NCI-H345 treated with DMSO at 0.1 percent for 48 hours (cell line): ENCODE measurements around the gene GUCY1B1.

ENCODE experiments used
- DNase-seq: peaks from one replicate; lab custom pipeline; 2025; ENCODE audit not compliant: unreplicated experiment; lab: John Stamatoyannopoulos, UW

The GUCY1B1 gene

DNA sequence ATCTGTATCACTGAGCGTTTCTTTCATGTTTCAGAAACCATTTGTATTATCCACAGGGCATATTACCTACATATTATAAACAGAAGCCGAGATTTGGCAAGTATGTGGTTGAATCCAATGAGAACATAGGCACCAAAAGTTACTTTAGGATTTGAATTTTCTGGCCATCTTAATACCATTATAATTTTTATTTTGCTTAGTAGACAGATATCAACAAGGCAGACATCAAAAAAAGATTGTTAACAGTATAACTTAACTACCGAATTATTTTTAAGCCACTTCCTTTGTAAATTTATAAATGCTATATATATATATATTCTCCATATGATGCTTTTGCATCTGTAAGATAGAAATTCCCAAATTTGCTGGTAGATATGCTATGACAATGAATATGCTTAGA, 2.2 kb downstream of the GUCY1B1 start:
- no peak for DNase-seq

GRCh38 chr4:155761916-155762315, 3.1 kb downstream of the GUCY1B1 start:
- DNase-seq, result no peak

GRCh38 chr4:155762334-155762733, 3.5 kb downstream of the GUCY1B1 start:
- DNase-seq, result no peak

GRCh38 chr4:155763551-155763950, 4.7 kb downstream of the GUCY1B1 start:
- no peak for DNase-seq

DNA sequence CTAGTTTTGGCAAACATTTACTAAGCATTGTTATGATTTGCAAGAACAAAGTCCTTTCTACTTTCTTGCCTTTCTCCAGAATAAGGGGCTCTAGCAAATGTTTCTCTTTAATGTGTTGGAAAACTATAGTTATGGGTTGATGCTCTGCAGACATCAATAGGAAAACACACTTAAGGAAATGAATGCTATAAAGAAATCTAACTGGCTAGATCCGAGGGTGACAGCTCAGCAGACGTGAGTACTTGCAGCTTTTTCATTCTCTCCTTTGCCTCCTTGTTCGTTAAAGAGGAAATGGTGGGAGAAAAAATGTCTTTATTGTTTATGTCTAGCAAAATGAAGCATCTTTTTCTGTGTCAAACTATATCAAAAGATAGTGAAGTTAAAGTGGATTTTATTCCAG, 6.3 kb downstream of the GUCY1B1 start:
- no peak for DNase-seq

DNA sequence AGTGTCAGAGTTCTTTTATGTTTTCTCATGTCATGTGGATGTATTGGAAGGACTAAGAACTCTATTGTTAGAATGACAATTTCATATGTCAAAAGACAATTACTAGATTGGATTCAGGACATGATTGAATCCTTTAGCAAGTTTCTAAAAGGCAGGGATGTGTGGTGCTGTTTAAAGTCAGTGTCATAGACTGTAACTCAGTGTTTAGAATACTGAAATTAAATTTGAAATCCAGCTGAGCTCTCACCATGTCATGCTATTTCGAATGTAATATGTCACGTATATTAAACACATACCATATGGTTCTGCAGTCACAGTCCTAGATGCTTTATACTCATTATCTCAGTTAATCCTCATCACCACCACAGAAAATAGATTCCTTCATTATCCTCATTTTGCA, 7.8 kb downstream of the GUCY1B1 start:
- no peak for DNase-seq

DNA sequence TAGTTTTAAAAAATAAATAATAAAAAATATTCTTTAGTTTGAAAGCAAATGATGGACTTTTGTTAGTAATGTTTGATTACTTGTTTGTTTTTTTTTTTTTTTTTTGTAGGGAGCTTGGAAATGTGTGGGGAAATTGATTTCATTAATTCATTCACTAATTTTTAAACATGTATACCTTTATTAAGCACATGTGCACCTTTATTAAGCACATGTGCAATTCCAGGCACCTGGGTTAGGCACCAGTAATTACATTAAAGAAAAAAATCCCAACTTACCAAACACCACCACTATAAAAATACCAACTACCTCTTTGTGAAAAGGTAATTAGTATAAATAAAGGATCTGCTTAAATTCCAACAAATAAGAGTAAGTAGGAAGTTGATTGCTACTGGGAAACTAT, 9.5 kb downstream of the GUCY1B1 start:
- no peak for DNase-seq

DNA sequence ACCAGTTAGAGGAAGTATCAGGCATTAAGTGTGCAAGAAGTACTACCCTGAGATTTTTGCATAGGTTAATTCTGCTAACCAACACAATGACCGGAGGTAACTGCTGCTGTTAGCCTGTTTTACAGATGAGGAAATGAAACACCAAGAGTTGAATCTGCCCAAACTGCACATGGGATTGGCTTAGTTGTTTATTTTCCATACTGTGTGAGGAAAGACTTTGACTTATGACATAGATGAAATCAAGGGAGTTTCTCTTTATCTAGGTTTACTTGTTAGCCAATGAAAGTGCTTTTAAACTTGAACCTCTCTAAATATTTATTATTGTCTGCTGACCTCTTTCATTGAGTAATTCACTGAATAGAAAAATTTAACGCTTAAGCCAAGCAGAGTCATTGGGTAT, 10.3 kb downstream of the GUCY1B1 start:
- DNase-seq, result no peak

DNA sequence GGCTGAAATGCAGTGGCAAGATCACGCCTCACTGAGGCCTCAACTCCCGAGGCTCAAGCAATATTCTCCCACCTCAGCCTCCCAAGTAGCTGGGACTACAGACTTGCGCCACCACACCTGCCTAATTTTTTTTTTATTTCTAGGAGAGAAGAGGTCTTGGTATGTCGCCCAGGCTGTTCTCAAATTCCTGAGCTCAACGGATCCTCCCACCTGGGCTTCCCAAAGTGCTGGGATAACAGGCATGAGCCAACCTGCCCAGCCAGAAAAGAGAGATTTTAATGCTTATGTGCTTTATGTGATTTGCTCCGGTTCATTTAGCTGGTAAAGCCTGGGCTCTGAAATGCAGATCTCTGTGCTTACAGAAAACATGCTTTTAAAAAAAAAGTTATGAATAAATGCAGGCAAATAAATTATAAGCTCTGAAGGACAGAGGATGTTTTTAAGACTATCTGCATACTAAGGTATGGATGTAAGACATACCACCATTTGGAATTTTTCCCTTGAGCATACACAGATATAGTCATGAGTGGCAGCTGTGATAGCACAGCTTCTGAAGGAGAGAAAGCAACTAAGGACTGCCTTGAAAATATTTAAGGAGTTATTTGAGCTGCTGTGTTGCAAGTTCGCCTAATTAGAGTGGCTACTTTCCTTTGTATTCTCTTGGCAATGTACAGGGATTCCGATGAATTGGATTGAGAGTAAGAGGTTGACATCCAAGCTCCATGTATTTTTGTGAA, 13.8 kb downstream of the GUCY1B1 start:
- no peak for DNase-seq

DNA sequence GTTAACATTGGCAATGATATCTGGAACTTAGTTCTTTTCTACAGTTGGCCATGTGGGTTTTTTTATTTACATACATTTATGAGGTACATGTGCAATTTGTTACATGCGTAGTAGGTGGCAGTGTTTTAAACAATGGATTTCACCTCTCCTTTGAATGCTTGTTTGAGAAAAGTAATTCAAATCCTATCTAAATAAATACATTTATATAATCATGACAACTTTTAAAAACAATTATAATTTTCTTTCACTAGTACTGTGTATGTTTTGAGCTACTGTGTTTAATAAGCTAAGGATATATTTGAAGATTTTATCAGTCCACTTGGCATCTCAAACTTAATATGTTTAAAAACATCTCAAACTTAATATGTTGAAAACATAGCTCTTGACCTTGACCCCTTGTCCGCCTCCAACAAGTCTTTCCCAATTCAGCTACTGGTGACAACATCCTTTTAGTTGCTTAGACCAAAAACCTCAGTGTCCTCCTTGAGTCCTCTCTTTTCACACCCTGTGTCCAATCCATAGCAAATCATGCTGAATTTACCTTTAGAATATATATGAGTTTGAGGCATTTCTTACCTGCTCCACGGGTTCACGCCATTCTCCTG, 14.5 kb downstream of the GUCY1B1 start:
- DNase-seq, result no peak

DNA sequence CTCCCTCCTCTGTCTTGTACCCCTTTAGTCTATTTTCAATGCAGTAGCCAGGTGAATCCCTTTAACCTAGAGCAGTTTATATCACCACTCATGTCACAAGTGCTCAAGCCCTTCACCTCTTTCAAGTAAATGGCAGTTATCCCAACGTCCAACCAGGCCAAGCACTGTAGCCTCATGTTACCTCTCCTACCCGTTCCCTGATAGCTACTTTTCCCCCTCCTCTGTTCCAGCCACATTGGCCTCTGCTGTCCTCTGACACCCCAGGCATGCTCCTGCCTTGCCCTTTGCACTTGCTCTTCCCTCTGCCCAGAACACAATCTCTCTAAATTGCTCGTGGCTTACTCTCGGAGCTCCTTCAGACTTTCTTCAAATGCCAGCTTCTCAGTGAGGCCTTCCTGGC, 15.2 kb downstream of the GUCY1B1 start:
- DNase-seq, result no peak

GRCh38 chr4:155777971-155778735, 19.3 kb downstream of the GUCY1B1 start:
- no peak for DNase-seq

DNA sequence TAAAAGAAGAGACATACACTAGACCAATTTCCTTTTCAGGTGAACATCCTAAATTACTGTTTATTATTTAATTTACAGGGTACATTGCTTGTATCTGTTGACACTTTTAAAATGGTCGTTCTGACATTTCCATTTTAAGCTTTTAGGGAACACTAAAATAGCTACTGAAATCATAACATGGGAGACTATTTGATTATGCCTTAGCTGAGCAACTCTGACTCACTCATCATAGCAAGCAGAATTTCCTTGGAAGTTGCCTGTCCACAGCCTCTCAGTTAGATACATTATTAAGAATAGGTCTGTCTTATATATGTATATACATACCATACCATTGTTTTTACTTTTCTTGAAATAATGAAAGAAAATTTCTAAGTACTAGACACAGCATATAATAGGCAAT, 22.0 kb downstream of the GUCY1B1 start:
- no peak for DNase-seq

GRCh38 chr4:155781249-155781831, 22.5 kb downstream of the GUCY1B1 start:
- no peak for DNase-seq

DNA sequence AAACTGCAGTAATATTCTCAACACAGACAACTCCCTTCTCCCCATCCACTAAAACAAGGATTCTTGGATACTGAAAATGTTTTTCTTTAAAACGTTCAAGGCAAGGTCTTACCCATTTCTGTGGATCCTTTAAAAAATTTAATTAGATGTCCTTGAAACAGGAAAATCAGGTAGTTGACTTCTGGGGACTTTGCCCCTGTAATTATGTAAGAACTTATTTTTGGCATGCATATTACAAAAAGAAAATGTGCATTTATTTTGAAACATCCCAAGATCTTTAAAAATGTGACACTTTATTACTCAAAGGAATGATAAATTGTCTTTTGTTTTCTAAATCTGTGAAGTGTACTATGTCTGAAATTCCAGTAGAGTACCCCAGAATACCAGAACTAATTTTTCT, 25.8 kb downstream of the GUCY1B1 start:
- no peak for DNase-seq

DNA sequence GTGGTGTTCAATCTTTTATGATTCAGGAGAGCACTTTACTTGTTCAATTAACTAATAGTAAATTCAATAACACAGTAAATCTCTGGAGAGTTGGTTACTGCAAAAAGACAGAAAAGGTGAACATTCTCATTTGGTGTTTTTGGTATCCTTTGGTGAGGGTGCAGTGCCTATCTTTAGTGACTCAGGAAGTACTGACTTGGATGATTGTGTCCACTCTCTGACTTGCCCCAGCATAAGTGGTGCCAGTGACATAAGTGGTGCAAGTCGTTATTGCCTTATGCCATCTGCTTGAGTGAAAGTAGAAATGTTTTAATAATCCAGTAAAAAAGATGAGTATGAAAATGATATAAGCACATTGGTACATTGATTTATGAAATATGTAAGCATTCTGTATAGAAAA, 27.0 kb downstream of the GUCY1B1 start:
- DNase-seq, result no peak

DNA sequence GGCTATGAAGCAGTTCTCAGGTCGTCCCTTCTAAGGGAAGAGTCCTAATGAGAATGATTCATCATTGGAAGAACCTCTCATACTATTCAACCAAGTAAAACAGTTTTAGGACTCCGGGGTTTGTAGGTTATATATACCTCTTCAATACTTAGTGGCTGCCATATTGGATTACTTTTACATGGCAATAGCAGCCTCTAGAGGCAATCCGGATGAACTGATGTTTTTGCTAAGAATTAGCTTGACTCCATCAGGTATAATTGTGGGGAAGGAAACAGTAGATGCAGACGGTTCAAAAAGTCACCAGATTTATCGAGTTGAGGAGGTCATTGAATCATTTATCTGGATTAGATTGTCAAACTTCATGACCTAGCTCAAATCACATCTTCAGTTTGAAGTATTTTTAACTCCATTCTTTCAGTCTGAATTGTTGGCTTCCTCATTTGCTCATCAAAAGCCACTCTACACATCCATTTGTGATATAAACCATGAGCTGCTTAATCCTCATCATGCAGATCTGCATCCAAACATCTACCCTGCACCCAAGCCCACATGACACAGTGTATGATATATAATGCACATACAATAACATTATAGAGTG, 28.4 kb downstream of the GUCY1B1 start:
- DNase-seq, result no peak

DNA sequence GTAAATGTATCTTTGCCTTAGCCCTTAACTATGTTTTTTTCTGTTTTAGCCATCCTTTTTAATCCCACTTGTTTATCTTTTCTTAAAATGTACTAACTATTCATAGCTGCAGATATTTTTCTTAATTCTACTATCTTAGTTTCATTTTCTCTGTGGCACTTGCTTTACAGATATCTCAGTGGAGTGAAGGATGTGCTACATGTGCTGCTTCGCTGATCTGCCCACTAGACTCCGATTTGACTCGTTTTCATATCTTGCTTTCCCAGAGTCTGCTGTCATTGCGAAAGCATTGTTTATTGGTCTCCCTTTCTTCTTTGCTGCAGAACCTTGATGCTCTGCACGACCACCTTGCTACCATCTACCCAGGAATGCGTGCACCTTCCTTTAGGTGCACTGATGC, 30.6 kb downstream of the GUCY1B1 start:
- DNase-seq, result no peak

DNA sequence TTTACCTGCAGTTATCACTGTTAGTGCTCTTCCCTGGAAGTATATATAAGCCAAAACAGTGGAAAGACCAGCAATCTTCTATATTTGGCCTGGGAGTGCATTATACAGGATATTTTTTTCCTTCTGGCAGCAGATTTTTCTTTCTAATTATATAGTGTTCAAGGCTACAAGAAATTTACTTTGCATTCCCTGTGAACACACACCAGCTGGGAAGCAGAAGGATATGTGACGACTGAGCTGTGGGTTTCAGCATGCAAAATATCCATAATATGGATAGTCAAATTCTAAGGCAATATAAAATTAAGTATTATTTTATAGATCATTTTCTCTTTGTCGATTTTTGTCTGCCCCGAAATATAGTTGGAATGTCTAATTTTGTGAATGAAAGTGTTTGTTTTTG, 31.2 kb downstream of the GUCY1B1 start:
- no peak for DNase-seq

GRCh38 chr4:155794589-155795236, 35.9 kb downstream of the GUCY1B1 start:
- no peak for DNase-seq

DNA sequence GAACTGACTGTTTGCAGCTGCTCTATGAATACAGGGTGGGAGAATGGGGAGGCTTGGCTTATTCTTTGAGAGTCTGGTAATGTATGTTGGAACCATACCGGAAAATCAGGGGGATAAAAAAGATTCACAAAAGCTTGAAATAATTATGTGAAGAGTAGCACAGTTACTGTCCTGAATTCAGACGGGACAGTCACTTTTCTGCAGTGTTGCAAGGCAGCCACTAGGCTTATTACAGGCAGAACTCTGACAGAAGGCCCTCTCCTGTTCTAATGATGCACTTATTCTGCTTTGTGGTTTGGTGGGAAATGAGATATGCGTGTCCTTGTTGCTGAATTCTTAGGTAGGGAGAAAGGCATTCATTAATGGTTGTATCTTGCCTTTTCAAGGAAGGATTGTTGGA, 37.2 kb downstream of the GUCY1B1 start:
- no peak for DNase-seq
